K562 (cell line): ENCODE results near the gene GLYATL1B. TPM values are rescaled to one million over a fixed set of nuclear protein-coding genes. Genes with fewer than 3 reads are reported as not detected.

Experiments
- CCNT2 ChIP-seq: IDR thresholded peaks from 2 replicates; pipeline ENCODE4 v1.6.1; 2011; ENCODE audit warnings: borderline replicate concordance, low read depth, mild to moderate bottlenecking, moderate library complexity, mixed read lengths, low read length; ENCODE audit not compliant: insufficient read length; ENCODE audit errors: extremely low read depth
- GABPA ChIP-seq: fragments of 200-800 bp; sonication (Bioruptor generic); conservative IDR thresholded peaks from 2 replicates; pipeline ENCODE4 v1.6.1; 2016; ENCODE audit warnings: low read depth, missing genetic modification characterization, missing compliant biosample characterization
- HNRNPK ChIP-seq: fragments of 200-400 bp; formaldehyde crosslinking; IDR thresholded peaks from one replicate; pipeline ENCODE4 v1.6.1; 2018; ENCODE audit warnings: mild to moderate bottlenecking, low read depth, low read length; ENCODE audit not compliant: poor library complexity, severe bottlenecking
- L3MBTL2 ChIP-seq: fragments of 450-650 bp; IDR thresholded peaks from 2 replicates; pipeline ENCODE4 v1.6.1; 2016; ENCODE audit warnings: mild to moderate bottlenecking, moderate library complexity
- LARP7 ChIP-seq: fragments of 450-650 bp; IDR thresholded peaks from 2 replicates; pipeline ENCODE4 v1.6.1; 2016
- MTA3 ChIP-seq: fragments of 450-650 bp; formaldehyde crosslinking; IDR thresholded peaks from 2 replicates; pipeline ENCODE4 v1.6.1; 2017; ENCODE audit warnings: mild to moderate bottlenecking, borderline replicate concordance
- NRF1 ChIP-seq, 2 experiments: fragments of 450-650 bp; IDR thresholded peaks in 1 of 2; conservative IDR thresholded peaks in 1 of 2; 2 replicates each; pipeline ENCODE4 v1.6.1; 2014; ENCODE audit warnings: mild to moderate bottlenecking in 2 of 2
- RBM25 ChIP-seq: fragments of 200-400 bp; formaldehyde crosslinking; IDR thresholded peaks from 2 replicates; pipeline ENCODE4 v1.6.1; 2018; ENCODE audit warnings: low read length, low read depth, moderate library complexity; ENCODE audit not compliant: severe bottlenecking
- ZSCAN32 ChIP-seq: fragments of 450-650 bp; formaldehyde crosslinking; IDR thresholded peaks from 2 replicates; pipeline ENCODE4 v1.4.0; 2020; ENCODE audit warnings: mild to moderate bottlenecking, moderate library complexity
- polyA plus RNA-seq, 8 experiments: library from polyadenylated mRNA; depleted of rRNA in 4 of 8; stranded (reverse) in 5 of 8; unstranded in 3 of 8; fragments of >200 nt; fragmentation: Nextera tagmentation in 2 of 8; fragmentation: Illumina TruSeq in 1 of 8; extraction: Ambion mirVana in 2 of 8; extraction: Trizol in 1 of 8; gene quantifications; 2 replicates each; pipeline versions ENCODE4 v1.2.1 to v1.2.3, GENCODE V29; 2011 to 2014; ENCODE audit warnings: inconsistent platforms in 1 of 8, missing spikeins in 1 of 8
- total RNA-seq, 7 experiments: library from RNA; depleted of rRNA in 6 of 7; stranded (reverse); fragments of >200 nt in 6 of 7; fragmentation: Illumina TruSeq in 2 of 7; extraction: Trizol in 2 of 7; gene quantifications; 2 replicates each; pipeline versions ENCODE4 v1.2.1 to v1.2.3, GENCODE V29; 2011 to 2021; ENCODE audit warnings: low replicate concordance in 1 of 7
- TF ChIP-seq, protein P1 (sequence below): fragments of 450-650 bp; IDR thresholded peaks from 2 replicates; pipeline ENCODE4 v1.6.1; 2016; ENCODE audit warnings: mild to moderate bottlenecking, moderate library complexity
- TF ChIP-seq, protein P2 (sequence below): fragments of 450-650 bp; IDR thresholded peaks from one replicate; pipeline ENCODE4 v1.6.1; 2018; ENCODE audit warnings: mild to moderate bottlenecking, moderate library complexity; ENCODE audit not compliant: partially characterized antibody
- TF ChIP-seq, protein P3 (sequence below): fragments of 450-650 bp; IDR thresholded peaks from 2 replicates; pipeline ENCODE4 v1.6.1; 2016; ENCODE audit warnings: antibody characterized with exemption

The GLYATL1B gene
- total and polyA plus RNA-seq, 9 of the 15 experiments (the other 6 are each of a cell fraction or from before 2014, with no cell fraction given), result not detected

DNA sequence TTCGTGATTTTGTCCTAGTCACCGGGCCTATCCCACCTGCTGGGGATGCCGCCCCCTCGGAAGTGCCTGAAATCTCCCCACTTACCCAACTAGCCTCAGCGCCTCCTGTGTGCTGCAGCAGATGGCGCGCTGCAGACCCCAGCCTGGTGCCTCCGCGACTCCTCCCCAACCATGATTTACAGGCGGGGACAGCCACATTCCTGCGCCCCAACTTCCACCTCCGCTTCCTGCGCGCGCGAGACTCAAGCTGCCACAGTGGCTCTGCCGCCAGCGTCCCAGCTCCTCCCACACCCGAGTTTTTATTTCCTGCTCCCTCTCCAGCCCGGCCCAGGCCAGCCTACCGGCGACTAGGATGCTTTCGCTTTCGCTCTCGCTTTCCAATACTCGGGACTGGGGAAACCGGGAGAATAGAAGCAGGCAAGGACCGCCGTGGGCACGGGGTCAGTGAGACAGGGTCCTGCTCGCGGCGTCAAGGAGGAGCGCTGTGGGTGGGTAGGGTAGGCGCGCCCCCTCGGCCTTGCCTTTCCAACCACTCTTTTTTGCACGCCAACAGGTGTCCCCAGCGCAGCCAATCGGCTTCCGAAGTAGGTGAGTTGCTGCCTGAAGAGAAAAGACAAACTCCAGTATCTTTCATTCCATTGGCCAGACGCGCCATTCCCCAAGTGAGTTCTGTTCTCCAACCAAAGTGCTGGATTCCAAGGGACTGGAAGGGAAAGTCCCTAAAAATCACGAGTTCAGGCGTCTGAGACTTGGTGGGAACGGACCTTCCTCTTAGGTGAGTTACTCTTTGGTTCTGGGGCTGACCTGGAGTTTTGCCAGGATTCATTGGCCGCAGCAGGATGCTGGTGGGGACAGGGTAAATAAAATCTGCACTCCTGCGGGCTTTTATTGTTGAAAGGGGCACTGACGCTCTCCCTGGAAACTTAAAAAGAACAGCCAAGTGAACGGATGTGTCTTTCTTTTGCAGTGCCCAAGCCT, 56.7 kb downstream of the GLYATL1B start, which contains the start of gene FAM111A (continued):
- TF ChIP-seq ZSCAN32, result no peak
- TF ChIP-seq, protein P1, sequence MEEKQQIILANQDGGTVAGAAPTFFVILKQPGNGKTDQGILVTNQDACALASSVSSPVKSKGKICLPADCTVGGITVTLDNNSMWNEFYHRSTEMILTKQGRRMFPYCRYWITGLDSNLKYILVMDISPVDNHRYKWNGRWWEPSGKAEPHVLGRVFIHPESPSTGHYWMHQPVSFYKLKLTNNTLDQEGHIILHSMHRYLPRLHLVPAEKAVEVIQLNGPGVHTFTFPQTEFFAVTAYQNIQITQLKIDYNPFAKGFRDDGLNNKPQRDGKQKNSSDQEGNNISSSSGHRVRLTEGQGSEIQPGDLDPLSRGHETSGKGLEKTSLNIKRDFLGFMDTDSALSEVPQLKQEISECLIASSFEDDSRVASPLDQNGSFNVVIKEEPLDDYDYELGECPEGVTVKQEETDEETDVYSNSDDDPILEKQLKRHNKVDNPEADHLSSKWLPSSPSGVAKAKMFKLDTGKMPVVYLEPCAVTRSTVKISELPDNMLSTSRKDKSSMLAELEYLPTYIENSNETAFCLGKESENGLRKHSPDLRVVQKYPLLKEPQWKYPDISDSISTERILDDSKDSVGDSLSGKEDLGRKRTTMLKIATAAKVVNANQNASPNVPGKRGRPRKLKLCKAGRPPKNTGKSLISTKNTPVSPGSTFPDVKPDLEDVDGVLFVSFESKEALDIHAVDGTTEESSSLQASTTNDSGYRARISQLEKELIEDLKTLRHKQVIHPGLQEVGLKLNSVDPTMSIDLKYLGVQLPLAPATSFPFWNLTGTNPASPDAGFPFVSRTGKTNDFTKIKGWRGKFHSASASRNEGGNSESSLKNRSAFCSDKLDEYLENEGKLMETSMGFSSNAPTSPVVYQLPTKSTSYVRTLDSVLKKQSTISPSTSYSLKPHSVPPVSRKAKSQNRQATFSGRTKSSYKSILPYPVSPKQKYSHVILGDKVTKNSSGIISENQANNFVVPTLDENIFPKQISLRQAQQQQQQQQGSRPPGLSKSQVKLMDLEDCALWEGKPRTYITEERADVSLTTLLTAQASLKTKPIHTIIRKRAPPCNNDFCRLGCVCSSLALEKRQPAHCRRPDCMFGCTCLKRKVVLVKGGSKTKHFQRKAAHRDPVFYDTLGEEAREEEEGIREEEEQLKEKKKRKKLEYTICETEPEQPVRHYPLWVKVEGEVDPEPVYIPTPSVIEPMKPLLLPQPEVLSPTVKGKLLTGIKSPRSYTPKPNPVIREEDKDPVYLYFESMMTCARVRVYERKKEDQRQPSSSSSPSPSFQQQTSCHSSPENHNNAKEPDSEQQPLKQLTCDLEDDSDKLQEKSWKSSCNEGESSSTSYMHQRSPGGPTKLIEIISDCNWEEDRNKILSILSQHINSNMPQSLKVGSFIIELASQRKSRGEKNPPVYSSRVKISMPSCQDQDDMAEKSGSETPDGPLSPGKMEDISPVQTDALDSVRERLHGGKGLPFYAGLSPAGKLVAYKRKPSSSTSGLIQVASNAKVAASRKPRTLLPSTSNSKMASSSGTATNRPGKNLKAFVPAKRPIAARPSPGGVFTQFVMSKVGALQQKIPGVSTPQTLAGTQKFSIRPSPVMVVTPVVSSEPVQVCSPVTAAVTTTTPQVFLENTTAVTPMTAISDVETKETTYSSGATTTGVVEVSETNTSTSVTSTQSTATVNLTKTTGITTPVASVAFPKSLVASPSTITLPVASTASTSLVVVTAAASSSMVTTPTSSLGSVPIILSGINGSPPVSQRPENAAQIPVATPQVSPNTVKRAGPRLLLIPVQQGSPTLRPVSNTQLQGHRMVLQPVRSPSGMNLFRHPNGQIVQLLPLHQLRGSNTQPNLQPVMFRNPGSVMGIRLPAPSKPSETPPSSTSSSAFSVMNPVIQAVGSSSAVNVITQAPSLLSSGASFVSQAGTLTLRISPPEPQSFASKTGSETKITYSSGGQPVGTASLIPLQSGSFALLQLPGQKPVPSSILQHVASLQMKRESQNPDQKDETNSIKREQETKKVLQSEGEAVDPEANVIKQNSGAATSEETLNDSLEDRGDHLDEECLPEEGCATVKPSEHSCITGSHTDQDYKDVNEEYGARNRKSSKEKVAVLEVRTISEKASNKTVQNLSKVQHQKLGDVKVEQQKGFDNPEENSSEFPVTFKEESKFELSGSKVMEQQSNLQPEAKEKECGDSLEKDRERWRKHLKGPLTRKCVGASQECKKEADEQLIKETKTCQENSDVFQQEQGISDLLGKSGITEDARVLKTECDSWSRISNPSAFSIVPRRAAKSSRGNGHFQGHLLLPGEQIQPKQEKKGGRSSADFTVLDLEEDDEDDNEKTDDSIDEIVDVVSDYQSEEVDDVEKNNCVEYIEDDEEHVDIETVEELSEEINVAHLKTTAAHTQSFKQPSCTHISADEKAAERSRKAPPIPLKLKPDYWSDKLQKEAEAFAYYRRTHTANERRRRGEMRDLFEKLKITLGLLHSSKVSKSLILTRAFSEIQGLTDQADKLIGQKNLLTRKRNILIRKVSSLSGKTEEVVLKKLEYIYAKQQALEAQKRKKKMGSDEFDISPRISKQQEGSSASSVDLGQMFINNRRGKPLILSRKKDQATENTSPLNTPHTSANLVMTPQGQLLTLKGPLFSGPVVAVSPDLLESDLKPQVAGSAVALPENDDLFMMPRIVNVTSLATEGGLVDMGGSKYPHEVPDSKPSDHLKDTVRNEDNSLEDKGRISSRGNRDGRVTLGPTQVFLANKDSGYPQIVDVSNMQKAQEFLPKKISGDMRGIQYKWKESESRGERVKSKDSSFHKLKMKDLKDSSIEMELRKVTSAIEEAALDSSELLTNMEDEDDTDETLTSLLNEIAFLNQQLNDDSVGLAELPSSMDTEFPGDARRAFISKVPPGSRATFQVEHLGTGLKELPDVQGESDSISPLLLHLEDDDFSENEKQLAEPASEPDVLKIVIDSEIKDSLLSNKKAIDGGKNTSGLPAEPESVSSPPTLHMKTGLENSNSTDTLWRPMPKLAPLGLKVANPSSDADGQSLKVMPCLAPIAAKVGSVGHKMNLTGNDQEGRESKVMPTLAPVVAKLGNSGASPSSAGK, result peak; percentile 50; the same call in 1 of the 2 replicates
- TF ChIP-seq CCNT2, result no peak
- TF ChIP-seq, protein P2, sequence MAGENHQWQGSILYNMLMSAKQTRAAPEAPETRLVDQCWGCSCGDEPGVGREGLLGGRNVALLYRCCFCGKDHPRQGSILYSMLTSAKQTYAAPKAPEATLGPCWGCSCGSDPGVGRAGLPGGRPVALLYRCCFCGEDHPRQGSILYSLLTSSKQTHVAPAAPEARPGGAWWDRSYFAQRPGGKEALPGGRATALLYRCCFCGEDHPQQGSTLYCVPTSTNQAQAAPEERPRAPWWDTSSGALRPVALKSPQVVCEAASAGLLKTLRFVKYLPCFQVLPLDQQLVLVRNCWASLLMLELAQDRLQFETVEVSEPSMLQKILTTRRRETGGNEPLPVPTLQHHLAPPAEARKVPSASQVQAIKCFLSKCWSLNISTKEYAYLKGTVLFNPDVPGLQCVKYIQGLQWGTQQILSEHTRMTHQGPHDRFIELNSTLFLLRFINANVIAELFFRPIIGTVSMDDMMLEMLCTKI, result no peak
- TF ChIP-seq NRF1 (conservative IDR thresholded peaks at IDR 0.05 in 1 of 2, IDR thresholded peaks at IDR 0.05 in 1 of 2), result peak; percentile 81 to 84
- no peak for TF ChIP-seq HNRNPK
- TF ChIP-seq L3MBTL2, result peak; percentile 64
- TF ChIP-seq LARP7, result no peak
- peak; percentile 76 for TF ChIP-seq GABPA (tag)
- TF ChIP-seq RBM25, result no peak
- TF ChIP-seq MTA3, result peak; percentile 79; the same call in 1 of the 2 replicates
- TF ChIP-seq, protein P3, sequence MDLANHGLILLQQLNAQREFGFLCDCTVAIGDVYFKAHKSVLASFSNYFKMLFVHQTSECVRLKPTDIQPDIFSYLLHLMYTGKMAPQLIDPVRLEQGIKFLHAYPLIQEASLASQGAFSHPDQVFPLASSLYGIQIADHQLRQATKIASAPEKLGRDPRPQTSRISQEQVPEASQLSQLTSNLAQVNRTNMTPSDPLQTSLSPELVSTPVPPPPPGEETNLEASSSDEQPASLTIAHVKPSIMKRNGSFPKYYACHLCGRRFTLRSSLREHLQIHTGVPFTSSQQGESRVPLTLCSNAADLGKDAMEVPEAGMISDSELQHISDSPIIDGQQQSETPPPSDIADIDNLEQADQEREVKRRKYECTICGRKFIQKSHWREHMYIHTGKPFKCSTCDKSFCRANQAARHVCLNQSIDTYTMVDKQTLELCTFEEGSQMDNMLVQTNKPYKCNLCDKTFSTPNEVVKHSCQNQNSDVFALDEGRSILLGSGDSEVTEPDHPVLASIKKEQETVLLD, result peak; percentile 63; the same call in 1 of the 2 replicates
